Endothelial cell of umbilical vein (primary cell): ENCODE measurements around the gene CMC2. TPM values are rescaled to one million over a fixed set of nuclear protein-coding genes. Genes with fewer than 3 reads are reported as not detected.

ENCODE experiments used
- BruUV-seq: library from RNA; stranded (reverse); fragments of 400-500 nt; replicated peaks from 2 replicates; lab custom pipeline; 2021; lab: Mats Ljungman, UMichigan
- CTCF ChIA-PET: fragments of 300-600, 350-600 bp; sonication (Branson Sonifier 250); formaldehyde crosslinking; loops from one replicate; lab custom pipeline; 2021; ENCODE audit warnings: antibody characterized with exemption, inconsistent platforms; lab: Charles Lee
- POLR2A ChIA-PET: fragments of 300-600, 350-600 bp; sonication (Branson Sonifier 250); formaldehyde crosslinking; loops from one replicate; lab custom pipeline; 2021; ENCODE audit warnings: antibody characterized with exemption, inconsistent platforms; lab: Charles Lee
- DNase-seq: peaks from one replicate; pipeline ENCODE4 v3.0.0-alpha.2; 2011; ENCODE audit warnings: low read depth, low spot score
- FAIRE-seq: peaks from 2 replicates; lab custom pipeline; 2011; peaks lifted over from hg19 to GRCh38; lab: Jason Lieb, UNC
- H2AFZ ChIP-seq: 2 replicates; pipeline ENCODE4 v1.6.0; 2012; ENCODE audit warnings: low read depth, low read length, control low read depth, inconsistent platforms
- H3K27ac ChIP-seq: 2 replicates; pipeline ENCODE4 v1.5.1; 2011; ENCODE audit warnings: low read depth, mild to moderate bottlenecking, control low read depth, low read length, moderate library complexity; ENCODE audit not compliant: insufficient read depth
- H3K27me3 ChIP-seq, 2 experiments: 2 replicates each; pipeline versions ENCODE4 v1.6.0 to v1.6.1; 2011; ENCODE audit warnings: low read length in 2 of 2, mixed read lengths in 1 of 2; ENCODE audit not compliant: control insufficient read depth in 2 of 2, insufficient read depth in 2 of 2
- H3K36me3 ChIP-seq, 2 experiments: 2 replicates in 1 of 2; 3 replicates in 1 of 2; pipeline ENCODE4 v1.5.1; 2011; ENCODE audit warnings: low read length in 2 of 2, mild to moderate bottlenecking in 1 of 2, moderate library complexity in 1 of 2; ENCODE audit not compliant: control insufficient read depth in 2 of 2, insufficient read depth in 2 of 2; ENCODE audit errors: extremely low read depth in 1 of 2
- H3K4me1 ChIP-seq: 3 replicates; pipeline ENCODE4 v1.5.1; 2011; ENCODE audit warnings: mild to moderate bottlenecking, low read length; ENCODE audit not compliant: control insufficient read depth, insufficient read depth; ENCODE audit errors: extremely low read depth
- H3K4me2 ChIP-seq: 2 replicates; pipeline ENCODE4 v1.6.1; 2011; ENCODE audit warnings: low read length, control low read depth, mixed read lengths; ENCODE audit not compliant: insufficient read depth
- H3K4me3 ChIP-seq, 3 experiments: fragments of 200-600 bp in 1 of 3; sonication (generic), shearing (Covaris generic) in 1 of 3; replicated peaks in 1 of 3; 2 replicates each; pipeline ENCODE4 v1.5.1; 2011 to 2016; ENCODE audit warnings: control low read depth in 3 of 3, low read length in 3 of 3, mild to moderate bottlenecking in 2 of 3, inconsistent platforms in 1 of 3, low read depth in 1 of 3, moderate library complexity in 1 of 3; ENCODE audit not compliant: insufficient read depth in 1 of 3
- H3K79me2 ChIP-seq: 2 replicates; pipeline ENCODE4 v1.6.0; 2012; ENCODE audit warnings: low read length, inconsistent platforms; ENCODE audit not compliant: control insufficient read depth, insufficient read depth
- H3K9ac ChIP-seq: replicated peaks from 2 replicates; pipeline ENCODE3; 2011; ENCODE audit warnings: low read length, control low read depth; ENCODE audit not compliant: insufficient read depth; ENCODE audit errors: extremely low read depth
- H3K9me1 ChIP-seq: replicated peaks from 3 replicates; pipeline ENCODE4 v1.6.0; 2011; ENCODE audit warnings: mild to moderate bottlenecking, low read length; ENCODE audit not compliant: control insufficient read depth, insufficient read depth; ENCODE audit errors: extremely low read depth
- H3K9me3 ChIP-seq: replicated peaks from 2 replicates; pipeline ENCODE4 v1.5.1; 2012; ENCODE audit warnings: low read length, inconsistent platforms; ENCODE audit not compliant: control insufficient read depth, insufficient read depth
- H4K20me1 ChIP-seq: replicated peaks from 2 replicates; pipeline ENCODE3; 2011; ENCODE audit warnings: mild to moderate bottlenecking, low read length; ENCODE audit not compliant: control insufficient read depth, insufficient read depth; ENCODE audit errors: extremely low read depth
- CTCF ChIP-seq, 2 donors: IDR thresholded peaks; 1 replicate in 1 of 2; 2 replicates in 1 of 2; pipeline ENCODE4 v1.5.1; 2011; ENCODE audit warnings: low read length in 2 of 2, mild to moderate bottlenecking in 2 of 2, moderate library complexity in 2 of 2, control low read depth in 1 of 2, inconsistent platforms in 1 of 2, low read depth in 1 of 2; ENCODE audit not compliant: insufficient read depth in 1 of 2; ENCODE audit errors: extremely low read depth in 1 of 2
- EZH2 ChIP-seq: IDR thresholded peaks from 2 replicates; pipeline ENCODE4 v1.6.1; 2012; ENCODE audit warnings: borderline replicate concordance, low read depth, mild to moderate bottlenecking, moderate library complexity, low read length, inconsistent platforms; ENCODE audit not compliant: severe bottlenecking
- FOS ChIP-seq: IDR thresholded peaks from 2 replicates; pipeline ENCODE4 v1.6.1; 2011; ENCODE audit warnings: mild to moderate bottlenecking, low read length, moderate library complexity, borderline replicate concordance; ENCODE audit not compliant: insufficient read depth
- GATA2 ChIP-seq: IDR thresholded peaks from 2 replicates; pipeline ENCODE4 v1.7.0; 2011; ENCODE audit warnings: low read depth, mild to moderate bottlenecking, moderate library complexity, mixed read lengths, low read length; ENCODE audit not compliant: insufficient read length, insufficient read depth
- JUN ChIP-seq: IDR thresholded peaks from 2 replicates; pipeline ENCODE4 v1.6.1; 2011; ENCODE audit warnings: borderline replicate concordance, low read depth; ENCODE audit not compliant: insufficient read length, insufficient read depth
- MAX ChIP-seq: IDR thresholded peaks from 2 replicates; pipeline ENCODE4 v1.6.1; 2011; ENCODE audit not compliant: insufficient read depth, insufficient read length
- MYC ChIP-seq: IDR thresholded peaks from one replicate; pipeline ENCODE4 v1.6.1; 2011; ENCODE audit warnings: mild to moderate bottlenecking, low read depth, low read length
- POLR2A ChIP-seq: IDR thresholded peaks from 2 replicates; pipeline ENCODE4 v1.6.1; 2012; ENCODE audit warnings: low read depth, mild to moderate bottlenecking, control low read depth, low read length
- POLR2AphosphoS5 ChIP-seq: IDR thresholded peaks from 2 replicates; pipeline ENCODE4 v1.6.1; 2012; ENCODE audit warnings: low read depth, mild to moderate bottlenecking, control low read depth, low read length, moderate library complexity; ENCODE audit not compliant: insufficient read depth
- dilution Hi-C: fragments of 300-500 bp; cut with MboI; formaldehyde crosslinking; loops from one replicate; pipeline ENCODE4 v1.15.0; 2019; ENCODE audit warnings: low sequenced_read_pairs; ENCODE audit not compliant: extremely low pct_ligation_motif_present
- intact Hi-C: fragments of 100-400 bp; cut with micrococcal nuclease; formaldehyde crosslinking; loops from one replicate; pipeline ENCODE4 v1.10.0; 2022
- polyA plus RNA-seq, 4 experiments: library from polyadenylated mRNA; depleted of rRNA in 3 of 4; stranded (reverse) in 3 of 4; unstranded in 1 of 4; fragments of >200 nt; gene quantifications; 2 replicates each; pipeline versions ENCODE4 v1.2.1 to v1.2.3, GENCODE V29; 2011 to 2012; ENCODE audit warnings: missing spikeins in 1 of 4
- total RNA-seq: library from RNA; stranded (reverse); gene quantifications from 2 replicates; pipeline ENCODE4 v1.2.3, GENCODE V29; 2021

Gene CMC2
- total and polyA plus RNA-seq, 2 donors (not counting 3 experiments of a cell fraction or from before 2014, with no cell fraction given) = 97.8 to 216 TPM

DNA sequence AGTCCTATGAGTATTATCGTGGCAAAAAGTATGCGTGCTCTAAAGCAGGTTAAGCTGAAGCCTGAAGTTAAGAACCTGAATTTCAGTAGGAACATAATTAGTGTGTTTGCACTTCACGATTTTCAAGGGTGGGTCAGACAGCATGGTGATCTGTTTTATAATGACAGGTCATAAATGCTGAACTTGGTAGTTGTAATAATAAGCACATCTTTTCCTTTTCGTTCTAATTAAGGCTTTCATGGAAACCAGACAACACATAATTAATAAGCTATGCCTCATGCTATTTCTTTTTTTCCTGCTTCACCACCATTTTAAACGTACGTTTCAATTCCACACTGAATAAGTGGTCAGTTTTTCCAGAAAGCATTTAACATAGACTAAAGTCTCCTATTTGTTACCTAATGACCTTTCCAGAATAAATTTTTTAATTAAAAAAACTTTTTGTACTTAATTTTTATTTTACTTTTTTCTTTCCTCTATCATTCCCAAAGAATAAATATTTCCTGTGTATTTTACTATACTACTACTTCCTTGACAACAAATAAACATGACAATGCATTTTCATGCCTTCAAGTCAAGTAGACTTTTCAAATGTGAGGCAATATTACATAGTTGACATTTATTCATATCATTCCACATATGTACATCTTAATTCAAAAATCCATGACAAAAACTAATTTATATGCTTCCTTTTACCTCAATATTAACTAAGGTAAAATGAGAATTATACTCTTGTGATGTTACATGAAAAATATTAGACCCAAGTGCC, 22.4 kb downstream of the CMC2 start:
- POLR2A ChIA-PET = interaction anchor here (1.2 kb wide), 1 partner anchor 9 kb away, joined by 5 read pairs; no protein-coding TSS in a partner anchor

DNA sequence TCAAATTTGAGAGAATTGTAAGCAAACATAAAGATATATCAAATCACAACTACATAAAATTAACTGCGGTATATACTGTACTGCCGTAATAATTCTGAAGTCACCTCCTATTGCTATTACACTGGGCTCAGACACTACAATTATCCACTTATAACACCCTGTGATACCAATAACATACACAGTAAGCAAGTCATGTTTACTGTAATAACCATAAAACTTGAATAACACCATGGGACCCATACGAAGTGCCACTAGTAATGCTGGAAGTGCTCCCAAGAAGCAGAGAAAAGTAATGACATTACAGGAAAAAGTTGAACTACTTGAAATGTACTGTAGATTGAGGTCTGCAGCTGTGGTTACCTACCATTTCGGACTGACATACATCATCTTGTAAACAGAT, 24.0 kb downstream of the CMC2 start:
- Histone ChIP-seq H3K4me2 (no peak overlapping the region), H3K79me2 (peaks cover 30% of the 10 kb centered on the region), H3K27ac (no peak overlapping the region), H2AFZ (no peak overlapping the region), H3K9me1 (no peaks in the 10 kb centered on the region), H3K36me3 (peaks cover 0 to 6% of the 10 kb centered on the region in 2 experiments), H3K9me3 (no peaks in the 10 kb centered on the region), H3K27me3 (no peaks in the 10 kb centered on the region), H4K20me1 (no peaks in the 10 kb centered on the region), H3K4me3 (no peak overlapping the region), H3K9ac (no peak overlapping the region), H3K4me1 (peaks cover 12% of the 10 kb centered on the region)
- CTCF ChIA-PET = interaction anchor here (2.1 kb wide), 1 partner anchor 14 kb away, joined by 6 read pairs; no protein-coding TSS in a partner anchor
- BruUV-seq = no TSS peak
- TF ChIP-seq EZH2 = no peak
- no peak for TF ChIP-seq GATA2
- TF ChIP-seq JUN = no peak
- TF ChIP-seq CTCF (IDR thresholded peaks at IDR 0.05; ENCODE audit: extremely low read depth in 1 of 2, insufficient read depth in 1 of 2, low read depth in 1 of 2, low read length in 2 of 2) = no peak
- TF ChIP-seq MYC = no peak
- TF ChIP-seq POLR2AphosphoS5 = no peak
- no peak for TF ChIP-seq MAX
- no peak for TF ChIP-seq POLR2A
- TF ChIP-seq FOS = no peak
- FAIRE-seq = no peak
- dilution Hi-C loops (no loop called here), intact Hi-C loops (no loop called here)
- POLR2A ChIA-PET = no interaction called here
- no peak for DNase-seq

More for the DNA sequence above, 22.4 kb downstream of the CMC2 start:
- dilution Hi-C loops (no loop called here), intact Hi-C loops (no loop called here)
- FAIRE-seq (no peak), DNase-seq (no peak)
- no TSS peak for BruUV-seq
- Histone ChIP-seq H3K4me1 (peaks cover 12% of the 10 kb centered on the region), H3K27ac (no peak overlapping the region), H3K4me3 (no peak overlapping the region), H3K9me3 (no peaks in the 10 kb centered on the region), H2AFZ (no peak overlapping the region), H3K9ac (no peak overlapping the region), H3K9me1 (no peaks in the 10 kb centered on the region), H3K36me3 (peaks cover 0 to 2% of the 10 kb centered on the region in 2 experiments), H3K4me2 (no peak overlapping the region), H3K79me2 (peaks cover 34% of the 10 kb centered on the region), H3K27me3 (no peaks in the 10 kb centered on the region), H4K20me1 (no peaks in the 10 kb centered on the region)
- no peak for TF ChIP-seq POLR2AphosphoS5
- CTCF ChIA-PET = interaction anchor here (0.7 to 2.1 kb wide), 4 partner anchors 9 to 60 kb away, joined by 3 to 7 read pairs (median 4); no protein-coding TSS in a partner anchor
